ENCODE results near the gene EXOC3L1. TPM values are rescaled to one million over a fixed set of nuclear protein-coding genes. Genes with fewer than 3 reads are reported as not detected.
A peak's percentile ranks its signal among the peaks of the same experiment; 100 is the strongest.

EXOC3L1 gene
- total RNA-seq, 1 donor from 2014 or later, result 0.40 TPM

DNA sequence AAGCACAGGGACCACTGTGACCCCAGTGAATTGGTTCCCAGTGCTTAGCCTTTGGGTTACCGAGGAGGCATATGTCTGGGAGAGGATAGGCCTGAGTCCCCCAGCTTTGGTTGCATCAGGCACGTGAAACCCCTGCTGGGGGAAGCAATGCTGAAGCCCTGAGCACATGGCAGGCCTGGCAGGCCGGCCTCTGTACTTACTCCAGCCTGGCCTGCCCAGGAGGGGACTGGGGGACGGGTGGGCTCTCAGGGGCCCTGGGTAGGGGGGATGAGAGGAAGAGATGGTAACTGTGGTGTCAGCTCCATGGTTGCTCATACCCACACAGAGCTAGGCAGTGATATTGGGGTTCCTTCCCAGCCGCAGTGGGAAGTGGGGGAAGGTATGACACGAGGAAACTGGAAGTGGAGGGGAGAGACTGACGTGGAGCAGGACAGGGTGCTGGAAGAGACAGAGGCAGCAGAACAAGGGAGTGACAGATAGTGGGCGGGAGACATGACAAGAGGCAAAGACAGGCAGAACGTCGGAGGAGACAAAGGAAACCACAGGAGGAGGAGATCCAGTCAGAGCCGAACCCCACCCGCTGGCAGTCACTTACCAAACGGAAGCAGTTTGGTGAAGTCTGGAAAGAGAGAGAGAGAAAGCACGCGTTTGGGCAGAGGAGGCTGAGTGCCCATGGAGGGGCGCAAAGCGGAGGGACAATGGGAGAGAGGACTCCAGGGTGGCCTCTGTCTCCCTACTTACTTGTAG lies 46.1 kb upstream of the EXOC3L1 start:
- DNase-seq (ENCODE audit: low spot score in 2 of 2, unreplicated experiment in 2 of 2), result no peak
- Mint-ChIP-seq H3K27ac (no peak overlapping the region), H3K36me3 (peaks cover 17% of the 10 kb centered on the region), H3K4me3 (no peak overlapping the region), H3K27me3 (ENCODE audit: low read depth) (no peaks in the 10 kb centered on the region), H3K4me1 (no peaks in the 10 kb centered on the region), H3K9me3 (no peaks in the 10 kb centered on the region)
- TF ChIP-seq, protein P1, sequence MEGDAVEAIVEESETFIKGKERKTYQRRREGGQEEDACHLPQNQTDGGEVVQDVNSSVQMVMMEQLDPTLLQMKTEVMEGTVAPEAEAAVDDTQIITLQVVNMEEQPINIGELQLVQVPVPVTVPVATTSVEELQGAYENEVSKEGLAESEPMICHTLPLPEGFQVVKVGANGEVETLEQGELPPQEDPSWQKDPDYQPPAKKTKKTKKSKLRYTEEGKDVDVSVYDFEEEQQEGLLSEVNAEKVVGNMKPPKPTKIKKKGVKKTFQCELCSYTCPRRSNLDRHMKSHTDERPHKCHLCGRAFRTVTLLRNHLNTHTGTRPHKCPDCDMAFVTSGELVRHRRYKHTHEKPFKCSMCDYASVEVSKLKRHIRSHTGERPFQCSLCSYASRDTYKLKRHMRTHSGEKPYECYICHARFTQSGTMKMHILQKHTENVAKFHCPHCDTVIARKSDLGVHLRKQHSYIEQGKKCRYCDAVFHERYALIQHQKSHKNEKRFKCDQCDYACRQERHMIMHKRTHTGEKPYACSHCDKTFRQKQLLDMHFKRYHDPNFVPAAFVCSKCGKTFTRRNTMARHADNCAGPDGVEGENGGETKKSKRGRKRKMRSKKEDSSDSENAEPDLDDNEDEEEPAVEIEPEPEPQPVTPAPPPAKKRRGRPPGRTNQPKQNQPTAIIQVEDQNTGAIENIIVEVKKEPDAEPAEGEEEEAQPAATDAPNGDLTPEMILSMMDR (IDR thresholded peaks at IDR 0.05; ENCODE audit: unreplicated experiment), result no peak

DNA sequence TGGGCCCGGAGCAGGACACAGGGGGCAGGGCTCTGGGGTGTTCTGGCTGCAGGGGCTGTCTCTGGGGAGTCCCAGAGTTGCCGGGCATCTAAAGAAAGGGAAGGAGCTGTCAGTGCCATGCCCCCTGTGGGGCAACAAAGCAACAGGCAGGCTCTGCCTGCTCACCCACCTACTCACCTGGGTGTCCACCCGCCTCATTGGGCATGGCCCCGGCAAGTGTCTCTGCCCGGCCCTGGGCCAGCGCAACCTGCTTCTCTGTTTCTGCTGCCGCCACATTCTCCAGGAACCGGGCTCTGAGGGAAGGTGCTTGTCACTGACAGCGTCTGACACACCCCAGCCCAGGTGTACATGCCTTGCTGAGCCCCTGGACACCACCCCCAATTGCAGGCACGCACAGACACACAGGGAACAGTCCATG lies 44.3 kb upstream of the EXOC3L1 start:
- no peak for DNase-seq (ENCODE audit: low spot score in 2 of 2, unreplicated experiment in 2 of 2)
- peaks cover 20% of the 10 kb centered on the region for H3K36me3 Mint-ChIP-seq
- H3K27me3 Mint-ChIP-seq (ENCODE audit: low read depth), result no peaks in the 10 kb centered on the region
- no peaks in the 10 kb centered on the region for H3K9me3 Mint-ChIP-seq
- TF ChIP-seq, protein P1 (IDR thresholded peaks at IDR 0.05; ENCODE audit: unreplicated experiment), result no peak
- H3K27ac Mint-ChIP-seq, result no peak overlapping the region
- H3K4me1 Mint-ChIP-seq, result no peaks in the 10 kb centered on the region
- H3K4me3 Mint-ChIP-seq, result no peak overlapping the region

- Mint-ChIP-seq H3K9me3 (no peaks in the 10 kb centered on the region), H3K4me1 (no peaks in the 10 kb centered on the region), H3K27me3 (ENCODE audit: low read depth) (no peaks in the 10 kb centered on the region), H3K4me3 (no peak overlapping the region), H3K36me3 (peaks cover 20% of the 10 kb centered on the region), H3K27ac (no peak overlapping the region)
- no peak for DNase-seq (ENCODE audit: low spot score in 2 of 2, unreplicated experiment in 2 of 2)
- TF ChIP-seq, protein P1 (IDR thresholded peaks at IDR 0.05; ENCODE audit: unreplicated experiment), result no peak
These were observed 43.7 kb upstream of the EXOC3L1 start for GRCh38 chr16:67233596-67233995.

DNA sequence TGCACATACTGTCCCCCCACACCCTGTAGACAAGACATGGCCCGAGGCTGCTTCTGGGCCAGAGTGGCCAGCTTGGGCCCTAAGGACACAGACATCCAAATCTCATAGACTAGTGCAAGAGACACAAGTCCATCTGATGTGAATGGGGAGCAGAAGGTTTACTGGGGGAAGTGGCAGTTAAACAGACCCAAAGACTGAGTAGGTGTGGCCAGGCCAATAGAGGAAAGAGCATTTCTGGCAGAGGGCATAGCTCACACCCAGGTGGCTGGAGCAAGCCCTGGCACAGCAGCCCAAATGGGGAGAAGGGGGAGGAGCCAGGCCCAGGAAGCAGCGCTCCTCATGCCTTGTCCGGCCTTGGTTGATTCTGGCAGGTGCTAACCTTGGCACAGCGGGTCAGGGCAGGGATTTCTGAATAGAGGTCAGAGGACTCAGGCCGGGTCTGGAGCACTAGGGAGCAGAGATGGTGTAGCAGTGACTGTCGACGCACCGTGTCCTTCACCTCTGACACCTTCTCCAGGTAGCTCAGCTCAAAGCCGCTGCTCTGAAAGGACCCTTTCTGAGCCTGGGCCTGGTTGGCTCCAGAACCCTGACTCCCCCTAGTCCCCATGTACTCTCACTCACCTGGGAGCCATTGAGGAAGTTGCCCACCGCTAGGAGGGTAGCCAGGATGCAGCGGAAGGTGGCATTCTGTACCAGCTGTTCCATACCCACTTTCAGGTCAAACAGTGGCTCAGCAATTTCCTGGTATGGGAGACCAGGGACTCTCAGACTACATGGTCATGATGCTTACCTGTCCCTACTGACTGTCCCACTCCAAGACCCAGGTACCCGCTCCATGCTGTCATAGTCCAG lies 41.1 kb upstream of the EXOC3L1 start:
- H3K36me3 Mint-ChIP-seq, result peaks cover 10% of the 10 kb centered on the region
- no peaks in the 10 kb centered on the region for H3K9me3 Mint-ChIP-seq

GRCh38 chr16:67229906-67230808 lies 40.2 kb upstream of the EXOC3L1 start:
- DNase-seq (ENCODE audit: low spot score in 2 of 2, unreplicated experiment in 2 of 2), result no peak
- H3K27ac Mint-ChIP-seq, result no peak overlapping the region
- H3K9me3 Mint-ChIP-seq, result no peaks in the 10 kb centered on the region
- TF ChIP-seq, protein P1 (IDR thresholded peaks at IDR 0.05; ENCODE audit: unreplicated experiment), result no peak
- peaks cover 23% of the 10 kb centered on the region for H3K4me1 Mint-ChIP-seq
- H3K27me3 Mint-ChIP-seq (ENCODE audit: low read depth), result no peaks in the 10 kb centered on the region
- peak overlapping the region; percentile 100 for H3K4me3 Mint-ChIP-seq
- peaks cover 8% of the 10 kb centered on the region for H3K36me3 Mint-ChIP-seq

More for the DNA sequence above, 41.1 kb upstream of the EXOC3L1 start:
- H3K27me3 Mint-ChIP-seq (ENCODE audit: low read depth), result no peaks in the 10 kb centered on the region
- TF ChIP-seq, protein P1 (IDR thresholded peaks at IDR 0.05; ENCODE audit: unreplicated experiment), result no peak
- H3K4me3 Mint-ChIP-seq, result no peak overlapping the region
- DNase-seq (ENCODE audit: low spot score in 2 of 2, unreplicated experiment in 2 of 2), result no peak
- H3K27ac Mint-ChIP-seq, result no peak overlapping the region
- H3K4me1 Mint-ChIP-seq, result peaks cover 17% of the 10 kb centered on the region
